ENCODE data around the gene TRIB2.

TRIB2 gene

GRCh38 chr2:12700989-12701388 is 15.7 kb upstream of the TRIB2 start:
- DNase-seq (ENCODE audit: low read depth): no peak

- no peak for DNase-seq (ENCODE audit: low read depth)
These were observed 15.0 kb upstream of the TRIB2 start for GRCh38 chr2:12701786-12702167.

GRCh38 chr2:12702168-12703121 is 14.3 kb upstream of the TRIB2 start:
- DNase-seq (ENCODE audit: low read depth): no peak

GRCh38 chr2:12704378-12704777 is 12.4 kb upstream of the TRIB2 start:
- no peak for DNase-seq (ENCODE audit: low read depth)

DNA sequence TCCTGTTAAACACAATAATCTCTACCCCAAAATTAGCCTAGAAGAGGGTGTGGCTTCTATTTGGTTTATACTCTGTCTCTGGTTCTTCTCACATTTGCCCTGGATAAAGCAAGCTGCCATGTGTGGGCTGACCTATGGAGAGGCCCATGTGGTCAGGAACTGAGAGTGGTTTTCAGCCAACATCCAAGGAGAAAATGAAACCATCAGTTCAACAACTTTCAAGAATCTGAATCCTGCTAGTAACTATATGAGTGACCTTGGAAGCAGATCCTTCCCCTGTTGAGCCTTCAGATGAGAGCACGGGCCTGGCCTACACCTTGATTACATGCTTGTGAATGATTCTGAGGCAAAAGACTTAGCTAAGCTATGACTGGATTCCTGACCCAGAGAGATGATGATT is 11.5 kb upstream of the TRIB2 start:
- no peak for DNase-seq (ENCODE audit: low read depth)

DNA sequence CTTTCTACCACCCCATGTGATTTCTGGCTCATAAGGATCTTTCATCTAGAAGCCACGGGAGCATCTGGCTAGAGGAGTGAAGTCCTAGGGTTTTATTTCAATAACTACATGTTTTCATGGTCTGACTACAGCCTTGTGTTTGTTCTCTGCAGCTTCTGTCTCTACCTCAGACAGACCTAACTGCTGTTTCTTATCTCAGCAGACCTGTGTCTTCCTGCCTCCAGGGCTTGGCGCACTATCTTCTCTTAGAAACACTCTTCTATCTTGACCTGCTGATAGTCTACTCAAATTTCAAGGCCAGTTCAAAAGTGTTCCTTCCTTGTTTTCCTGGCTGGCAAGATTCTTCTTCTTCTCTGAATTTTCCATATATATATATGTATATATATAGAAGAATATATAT is 11.0 kb upstream of the TRIB2 start:
- no peak for DNase-seq (ENCODE audit: low read depth)

- DNase-seq (ENCODE audit: low read depth): no peak
These were observed 8.1 kb upstream of the TRIB2 start for GRCh38 chr2:12708508-12709206.

DNA sequence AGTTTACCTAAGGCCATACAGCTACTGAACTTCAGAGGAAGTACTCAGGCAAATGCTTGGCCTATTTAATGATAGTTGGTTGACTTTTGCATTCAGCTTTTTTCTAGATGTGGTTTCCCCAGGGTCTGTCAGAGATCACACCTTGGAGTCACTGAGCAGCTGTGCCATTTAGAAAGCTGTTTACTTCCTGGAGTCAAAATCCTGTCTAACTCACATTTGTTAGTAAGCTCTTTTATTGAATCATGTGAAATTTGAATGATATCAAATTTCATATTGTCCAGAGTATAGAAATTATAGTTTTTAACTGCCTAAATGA is 7.6 kb upstream of the TRIB2 start:
- no peak for DNase-seq (ENCODE audit: low read depth)

- no peak for DNase-seq (ENCODE audit: low read depth)
These were observed 6.4 kb upstream of the TRIB2 start for GRCh38 chr2:12710301-12710700.

DNA sequence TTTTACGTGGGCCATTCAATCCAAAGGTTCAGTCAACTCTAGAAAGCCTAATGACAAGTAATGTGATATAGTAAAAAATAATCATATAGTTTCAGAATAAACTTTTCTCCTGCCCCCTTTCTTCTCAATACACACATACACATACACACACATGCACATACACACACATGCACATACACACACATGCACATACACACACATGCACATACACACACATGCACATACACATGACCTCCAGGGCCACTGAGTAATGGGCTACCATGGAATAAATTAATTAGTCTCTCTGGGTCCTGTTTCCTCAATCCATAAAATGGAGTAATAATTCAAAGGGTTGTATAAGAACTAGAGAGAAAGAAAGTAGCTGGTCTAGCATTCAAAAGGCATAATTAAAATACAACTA is 5.4 kb upstream of the TRIB2 start:
- no peak for DNase-seq (ENCODE audit: low read depth)

DNA sequence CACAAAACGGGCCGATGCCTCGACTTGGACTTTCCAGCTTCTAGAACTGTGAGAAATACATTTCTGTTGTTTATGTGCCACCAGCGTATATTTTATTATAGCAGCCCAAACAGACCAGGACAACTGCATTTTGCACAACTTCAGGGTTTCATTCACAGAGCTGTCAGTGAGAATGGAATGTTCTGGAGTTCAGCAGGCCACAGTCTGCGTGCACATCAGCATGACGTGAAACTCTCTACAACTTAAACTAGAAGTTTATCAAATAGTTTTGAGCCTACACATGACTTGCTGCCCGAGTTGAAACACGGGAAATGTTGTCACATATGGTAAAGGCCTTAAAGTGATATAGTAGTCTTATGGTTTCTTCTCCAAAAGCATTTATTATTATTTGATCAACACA is 3.9 kb upstream of the TRIB2 start:
- no peak for DNase-seq (ENCODE audit: low read depth)

GRCh38 chr2:12714391-12715221 is 2.1 kb upstream of the TRIB2 start:
- no peak for DNase-seq (ENCODE audit: low read depth)

DNA sequence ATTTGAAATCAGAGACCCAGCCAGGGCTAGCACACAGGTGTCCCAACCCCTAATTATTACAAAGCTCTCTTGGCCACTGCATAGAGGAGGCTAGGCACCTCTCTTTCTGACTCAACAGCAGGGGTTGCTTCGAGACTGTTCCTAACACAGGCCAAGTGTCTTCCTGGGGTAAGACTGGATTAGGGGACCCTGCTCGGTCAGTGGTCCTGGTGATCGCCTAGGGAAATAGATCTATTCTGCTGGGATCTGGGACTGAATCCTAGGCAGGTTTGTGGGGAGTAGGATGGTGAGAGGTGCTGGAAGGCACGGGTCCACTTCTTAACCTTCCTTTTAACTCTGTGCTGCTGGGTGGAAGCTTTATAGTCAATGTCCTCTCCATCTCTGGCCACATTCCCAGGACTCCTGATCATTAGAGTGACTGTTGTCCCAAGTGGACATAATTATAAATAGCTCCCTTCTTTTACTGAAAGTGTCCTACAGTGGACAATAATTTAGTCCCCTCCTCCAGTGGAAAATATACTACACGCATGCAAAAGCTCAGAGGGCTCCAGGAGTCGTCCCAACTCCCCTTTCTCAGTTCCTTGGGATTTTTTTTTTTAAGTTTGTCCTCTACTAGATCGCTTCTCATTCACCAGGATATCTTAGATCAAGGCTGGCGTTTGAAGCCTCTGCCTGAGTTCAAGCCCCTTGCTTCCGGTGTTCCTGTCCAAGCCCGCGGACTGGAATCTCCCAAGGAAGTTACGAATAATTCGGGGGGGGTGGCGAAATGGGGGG is 1.3 kb upstream of the TRIB2 start:
- DNase-seq (ENCODE audit: low read depth): no peak

- DNase-seq (ENCODE audit: low read depth): peak; percentile 64
These were observed 779 bp upstream of the TRIB2 start for GRCh38 chr2:12716032-12716281.

GRCh38 chr2:12717191-12718014 is 667 bp downstream of the TRIB2 start:
- no peak for DNase-seq (ENCODE audit: low read depth)

DNA sequence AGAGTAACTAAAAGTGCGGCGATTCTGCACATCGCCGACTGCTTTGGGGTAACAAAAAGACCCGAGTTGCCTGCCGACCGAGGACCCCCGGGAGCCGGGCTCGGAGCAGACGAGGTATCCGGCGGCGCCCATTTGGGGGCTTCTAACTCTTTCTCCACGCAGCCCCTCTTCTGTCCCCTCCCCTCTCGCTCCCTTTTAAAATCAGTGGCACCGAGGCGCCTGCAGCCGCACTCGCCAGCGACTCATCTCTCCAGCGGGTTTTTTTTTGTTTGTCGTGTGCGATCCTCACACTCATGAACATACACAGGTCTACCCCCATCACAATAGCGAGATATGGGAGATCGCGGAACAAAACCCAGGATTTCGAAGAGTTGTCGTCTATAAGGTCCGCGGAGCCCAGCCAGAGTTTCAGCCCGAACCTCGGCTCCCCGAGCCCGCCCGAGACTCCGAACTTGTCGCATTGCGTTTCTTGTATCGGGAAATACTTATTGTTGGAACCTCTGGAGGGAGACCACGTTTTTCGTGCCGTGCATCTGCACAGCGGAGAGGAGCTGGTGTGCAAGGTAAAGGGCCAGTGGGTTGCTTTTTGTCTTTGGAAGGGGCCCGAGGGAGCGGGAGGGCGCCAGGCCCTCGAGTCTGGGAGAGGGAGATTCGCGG is 1.4 kb downstream of the TRIB2 start:
- DNase-seq (ENCODE audit: low read depth): no peak

- no peak for DNase-seq (ENCODE audit: low read depth)
These were observed 2.1 kb downstream of the TRIB2 start for GRCh38 chr2:12718711-12719399.

DNA sequence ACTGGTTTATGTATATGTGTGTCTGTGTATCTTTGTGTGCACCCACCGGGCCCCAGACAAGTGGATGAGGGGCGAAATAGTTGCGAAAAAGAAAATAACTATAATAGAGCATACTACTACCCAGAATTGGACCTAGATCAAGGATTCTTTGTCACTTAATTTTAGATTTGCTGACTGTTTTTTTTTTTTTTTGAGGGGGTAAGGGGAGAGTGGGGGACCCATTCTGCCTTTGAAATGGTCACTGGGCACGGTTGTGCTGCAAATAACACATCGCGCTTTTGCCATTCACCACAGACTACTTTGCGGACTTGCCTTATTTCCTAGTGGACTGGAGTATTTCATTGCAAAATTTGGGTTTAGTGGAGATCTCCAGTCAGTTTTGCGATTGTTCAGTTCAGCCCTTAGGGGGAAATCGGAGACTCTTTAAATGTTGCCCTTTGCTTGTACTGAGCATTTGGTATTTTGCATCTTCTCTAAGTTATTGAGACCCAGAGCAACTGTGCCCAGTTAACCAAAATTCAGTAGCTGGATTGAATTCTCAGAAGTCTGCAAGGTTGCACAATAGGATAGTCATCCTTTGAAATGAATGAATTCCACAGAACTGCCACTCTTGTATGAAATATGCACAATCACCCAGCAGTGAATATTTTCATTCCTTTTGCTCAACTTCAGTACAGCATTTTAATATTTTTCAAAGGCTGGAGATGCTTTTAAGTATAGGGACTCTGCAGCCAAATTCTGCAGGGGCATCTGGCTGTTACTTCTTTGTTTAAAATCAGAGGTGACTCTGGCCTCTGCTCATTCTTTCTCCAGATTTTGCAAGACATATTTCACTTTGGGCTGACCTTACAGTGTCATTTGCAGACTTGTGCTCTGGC is 2.9 kb downstream of the TRIB2 start:
- DNase-seq (ENCODE audit: low read depth): no peak

GRCh38 chr2:12720278-12720620 is 3.5 kb downstream of the TRIB2 start:
- DNase-seq (ENCODE audit: low read depth): no peak
